RWPE1 (cell line): ENCODE data around the gene DOCK4.

Source experiments
- CTCF ChIA-PET: fragments of 350-600 bp; sonication (Branson Sonifier 250); formaldehyde crosslinking; extraction: SDS; loops from one replicate; lab custom pipeline; 2021; lab: Yijun Ruan, JAX
- POLR2A ChIA-PET: fragments of 400-600 bp; formaldehyde crosslinking; extraction: SDS; loops from one replicate; lab custom pipeline; 2020; ENCODE audit warnings: antibody characterized with exemption; ENCODE audit not compliant: low non-redundant PET; lab: Yijun Ruan, JAX
- DNase-seq: peaks from one replicate; pipeline ENCODE4 v3.0.0; 2012; ENCODE audit warnings: low spot score
- H3K27ac ChIP-seq: fragments of 450-650 bp; 2 replicates; pipeline ENCODE4 v1.5.1; 2017
- TF ChIP-seq, protein P1 (sequence below): fragments of 450-650 bp; conservative IDR thresholded peaks from 2 replicates; pipeline ENCODE4 v1.5.1; 2017; ENCODE audit warnings: low read depth, mild to moderate bottlenecking

The DOCK4 gene

GRCh38 chr7:111771638-111772037 lies 434.6 kb downstream of the DOCK4 start:
- ChIA-PET POLR2A (no interaction called here), CTCF (interaction anchor here (1.9 kb wide), 1 partner anchor 8 kb away, joined by 5 read pairs; no protein-coding TSS in a partner anchor)
- H3K27ac ChIP-seq = no peak overlapping the region
- no peak for DNase-seq
- TF ChIP-seq, protein P1, sequence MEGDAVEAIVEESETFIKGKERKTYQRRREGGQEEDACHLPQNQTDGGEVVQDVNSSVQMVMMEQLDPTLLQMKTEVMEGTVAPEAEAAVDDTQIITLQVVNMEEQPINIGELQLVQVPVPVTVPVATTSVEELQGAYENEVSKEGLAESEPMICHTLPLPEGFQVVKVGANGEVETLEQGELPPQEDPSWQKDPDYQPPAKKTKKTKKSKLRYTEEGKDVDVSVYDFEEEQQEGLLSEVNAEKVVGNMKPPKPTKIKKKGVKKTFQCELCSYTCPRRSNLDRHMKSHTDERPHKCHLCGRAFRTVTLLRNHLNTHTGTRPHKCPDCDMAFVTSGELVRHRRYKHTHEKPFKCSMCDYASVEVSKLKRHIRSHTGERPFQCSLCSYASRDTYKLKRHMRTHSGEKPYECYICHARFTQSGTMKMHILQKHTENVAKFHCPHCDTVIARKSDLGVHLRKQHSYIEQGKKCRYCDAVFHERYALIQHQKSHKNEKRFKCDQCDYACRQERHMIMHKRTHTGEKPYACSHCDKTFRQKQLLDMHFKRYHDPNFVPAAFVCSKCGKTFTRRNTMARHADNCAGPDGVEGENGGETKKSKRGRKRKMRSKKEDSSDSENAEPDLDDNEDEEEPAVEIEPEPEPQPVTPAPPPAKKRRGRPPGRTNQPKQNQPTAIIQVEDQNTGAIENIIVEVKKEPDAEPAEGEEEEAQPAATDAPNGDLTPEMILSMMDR = no peak

DNA sequence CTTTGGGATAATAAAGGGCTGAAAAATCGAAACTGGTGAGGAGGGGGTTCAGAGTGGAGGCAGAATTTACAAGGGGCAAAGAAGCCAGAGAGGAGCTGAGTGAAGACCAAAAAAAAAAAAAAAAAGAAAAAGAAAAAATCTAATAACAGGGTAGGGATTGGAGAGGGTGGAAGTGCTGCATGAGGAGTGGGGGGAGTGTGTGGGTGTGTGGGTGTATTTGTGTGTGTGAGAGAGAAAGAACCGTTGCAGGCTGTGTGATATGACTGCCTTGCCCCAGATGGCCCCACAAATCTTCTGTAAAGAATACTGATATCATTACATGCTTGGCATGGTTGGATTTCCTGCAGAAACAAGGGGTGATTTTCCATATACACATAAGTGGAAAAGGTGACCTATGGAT lies 436.1 kb downstream of the DOCK4 start:
- H3K27ac ChIP-seq = no peak overlapping the region
- ChIA-PET POLR2A (no interaction called here), CTCF (no interaction called here)
- DNase-seq = no peak
- TF ChIP-seq, protein P1 = no peak

DNA sequence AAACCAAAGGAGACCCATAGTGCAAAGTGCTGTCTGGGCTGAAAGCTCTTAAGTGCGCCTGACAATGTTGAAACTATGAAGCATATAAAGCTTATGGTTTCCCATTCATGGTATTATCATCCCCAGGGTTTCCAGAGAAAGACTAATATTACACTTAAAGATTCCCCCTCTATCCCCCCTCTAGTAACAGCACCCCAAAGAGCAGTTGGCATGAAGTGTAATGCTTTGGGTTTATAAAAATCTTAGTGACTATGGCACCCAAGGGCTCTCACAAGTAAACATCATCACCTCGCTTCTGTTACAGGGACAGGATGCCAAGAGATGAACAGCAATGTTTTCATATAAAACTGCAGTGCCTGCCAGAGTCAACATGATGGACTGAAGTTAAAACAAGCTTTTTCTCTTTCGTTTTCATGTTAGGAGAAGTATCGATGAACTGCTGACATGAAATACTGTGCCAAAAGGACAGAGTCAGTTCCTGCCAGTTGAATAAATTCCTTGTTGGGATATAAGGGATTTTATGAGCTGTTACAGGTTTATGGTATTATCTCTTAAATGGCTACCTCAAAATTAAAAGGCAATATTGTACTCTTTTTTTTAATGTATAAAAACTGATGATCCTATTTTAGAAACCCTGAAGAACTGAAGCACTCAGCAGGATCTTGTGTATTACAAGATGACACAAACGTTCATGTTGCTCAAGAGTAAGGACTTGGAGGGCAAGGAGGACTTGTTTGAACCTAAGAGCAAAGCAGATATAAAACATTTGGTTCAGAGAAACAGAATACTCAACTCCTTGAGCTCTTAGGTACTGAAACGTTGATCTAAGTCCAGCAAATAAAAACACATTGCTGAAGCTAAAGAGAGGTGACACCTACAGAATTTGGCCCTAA lies 440.2 kb downstream of the DOCK4 start:
- POLR2A ChIA-PET = no interaction called here
- no peak for DNase-seq
- H3K27ac ChIP-seq = no peak overlapping the region
- CTCF ChIA-PET = interaction anchor here (1.3 kb wide), 1 partner anchor 10 kb away, joined by 5 read pairs; no protein-coding TSS in a partner anchor
- TF ChIP-seq, protein P1 = no peak

- H3K27ac ChIP-seq = no peak overlapping the region
- ChIA-PET POLR2A (no interaction called here), CTCF (interaction anchor here (0.6 to 2.6 kb wide), 13 partner anchors 9 to 733 kb away, joined by 3 to 22 read pairs (median 4); no protein-coding TSS in a partner anchor)
- peak; percentile 62 for DNase-seq
- TF ChIP-seq, protein P1 = peak; percentile 77
Measured at GRCh38 chr7:111763221-111763801, 442.9 kb downstream of the DOCK4 start.

DNA sequence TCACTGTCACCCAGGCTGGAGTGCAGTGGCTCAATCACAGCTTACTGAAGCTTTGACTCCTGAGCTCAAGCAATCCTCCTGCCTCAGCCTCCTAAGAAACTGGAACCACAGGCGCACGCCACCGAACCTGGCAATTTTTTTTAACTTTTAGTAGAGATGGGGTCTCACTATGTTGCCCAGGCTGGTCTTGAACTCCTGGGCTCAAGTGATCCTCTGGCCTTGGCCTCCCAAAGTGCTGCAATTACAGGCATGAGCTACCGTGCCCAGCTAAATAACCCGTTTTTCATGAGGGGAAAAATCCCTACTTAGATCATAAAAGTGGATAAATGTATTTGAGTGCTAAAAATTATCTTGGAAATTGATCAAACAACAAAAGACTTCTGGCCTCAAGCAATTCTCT lies 443.4 kb downstream of the DOCK4 start:
- ChIA-PET POLR2A (no interaction called here), CTCF (interaction anchor here (0.6 to 2.6 kb wide), 9 partner anchors 9 to 1323 kb away, joined by 3 to 22 read pairs (median 4); no protein-coding TSS in a partner anchor)
- H3K27ac ChIP-seq = no peak overlapping the region
- no peak for DNase-seq
- TF ChIP-seq, protein P1 = no peak

DNA sequence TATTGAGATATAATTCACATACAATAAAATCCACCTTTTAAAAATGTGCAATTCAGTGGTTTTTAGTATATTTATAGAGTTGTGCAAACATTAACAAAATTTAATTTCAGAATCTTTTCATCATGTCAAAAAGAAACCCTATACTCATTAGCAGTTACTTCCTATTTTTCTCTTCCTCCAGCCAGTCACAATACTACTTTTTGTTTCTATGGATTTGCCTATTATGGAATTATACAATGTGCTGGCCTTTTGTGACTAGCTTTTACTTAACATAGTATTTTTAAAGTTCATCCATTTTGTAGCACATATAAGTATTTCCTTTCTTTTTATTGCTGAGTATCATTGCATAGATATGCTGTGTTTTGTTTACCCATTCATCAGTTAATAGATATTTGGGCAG lies 444.0 kb downstream of the DOCK4 start:
- no peak for DNase-seq
- H3K27ac ChIP-seq = no peak overlapping the region
- ChIA-PET CTCF (interaction anchor here (0.6 to 2.6 kb wide), 3 partner anchors 71 to 1324 kb away, joined by 3 to 22 read pairs (median 5); no protein-coding TSS in a partner anchor), POLR2A (no interaction called here)
- TF ChIP-seq, protein P1 = no peak
